SK-N-SH (cell line): ENCODE data around the gene MEF2A. TPM values are rescaled to one million over a fixed set of nuclear protein-coding genes. Genes with fewer than 3 reads are reported as not detected.

ENCODE experiments used
- CTCF ChIA-PET: fragments of 300-600, 350-600 bp; formaldehyde crosslinking; extraction: SDS; loops from one replicate; lab custom pipeline; 2021; lab: Yijun Ruan, JAX
- POLR2A ChIA-PET: fragments of 350-600 bp; sonication (Branson Sonifier 250); formaldehyde crosslinking; extraction: SDS; loops from one replicate; lab custom pipeline; 2020; ENCODE audit warnings: antibody characterized with exemption, inconsistent platforms; lab: Yijun Ruan, JAX
- DNase-seq: peaks from one replicate; pipeline ENCODE4 v3.0.0; 2012
- H2AFZ ChIP-seq: fragments of 200-600 bp; sonication (generic); 2 replicates; pipeline ENCODE4 v1.8.1; 2016; ENCODE audit warnings: antibody characterized with exemption, mild to moderate bottlenecking, low read depth
- H3F3A ChIP-seq: fragments of 200-600 bp; sonication (generic); replicated peaks from 2 replicates; pipeline ENCODE3; 2016; ENCODE audit warnings: antibody characterized with exemption, mild to moderate bottlenecking; ENCODE audit not compliant: insufficient read depth
- H3K27ac ChIP-seq, 2 experiments: fragments of 200-500 bp in 1 of 2; fragments of 200-600 bp in 1 of 2; sonication (Bioruptor generic) in 1 of 2; sonication (generic), shearing (Covaris generic) in 1 of 2; 2 replicates each; pipeline versions ENCODE4 v1.5.1 to v1.6.1; 2014 to 2016; ENCODE audit warnings: low read depth in 2 of 2, inconsistent platforms in 1 of 2, low read length in 1 of 2, mild to moderate bottlenecking in 1 of 2, mixed read lengths in 1 of 2
- H3K27me3 ChIP-seq: fragments of 200-600 bp; sonication (generic), shearing (Covaris generic); 2 replicates; pipeline ENCODE4 v1.6.1; 2016; ENCODE audit warnings: mixed run types; ENCODE audit not compliant: insufficient read depth
- H3K36me3 ChIP-seq, 2 experiments: fragments of 200-500 bp in 1 of 2; fragments of 200-600 bp in 1 of 2; sonication (Bioruptor generic) in 1 of 2; sonication (generic) in 1 of 2; replicated peaks in 1 of 2; 2 replicates each; pipeline versions ENCODE3 to v1.5.1; 2014 to 2016; ENCODE audit warnings: low read length in 1 of 2, mild to moderate bottlenecking in 1 of 2; ENCODE audit not compliant: insufficient read depth in 2 of 2, control insufficient read depth in 1 of 2
- H3K4me1 ChIP-seq, 2 experiments: fragments of 200-500 bp in 1 of 2; fragments of 200-600 bp in 1 of 2; sonication (Bioruptor generic) in 1 of 2; sonication (generic), shearing (Covaris generic) in 1 of 2; 2 replicates each; pipeline versions ENCODE4 v1.5.1 to v1.6.1; 2014 to 2016; ENCODE audit warnings: low read depth in 1 of 2, low read length in 1 of 2, mixed run types in 1 of 2; ENCODE audit not compliant: insufficient read depth in 2 of 2, control insufficient read depth in 1 of 2
- H3K4me2 ChIP-seq: fragments of 200-600 bp; sonication (generic), shearing (Covaris generic); 2 replicates; pipeline ENCODE4 v1.6.1; 2017; ENCODE audit warnings: mixed run types
- H3K4me3 ChIP-seq, 2 experiments: fragments of 200-500 bp in 1 of 2; fragments of 200-600 bp in 1 of 2; sonication (Bioruptor generic) in 1 of 2; sonication (generic), shearing (Covaris generic) in 1 of 2; 2 replicates each; pipeline versions ENCODE4 v1.5.1 to v1.8.1; 2014 to 2016; ENCODE audit warnings: low read depth in 2 of 2, inconsistent platforms in 1 of 2, low read length in 1 of 2, mild to moderate bottlenecking in 1 of 2, mixed read lengths in 1 of 2, moderate library complexity in 1 of 2
- H3K79me2 ChIP-seq: fragments of 200-600 bp; sonication (generic); 2 replicates; pipeline ENCODE4 v1.8.1; 2017; ENCODE audit warnings: mild to moderate bottlenecking; ENCODE audit not compliant: insufficient read depth
- H3K9ac ChIP-seq: fragments of 200-600 bp; sonication (generic); 2 replicates; pipeline ENCODE4 v1.6.1; 2017; ENCODE audit warnings: mixed run types
- H3K9me2 ChIP-seq: fragments of 200-600 bp; sonication (generic); 2 replicates; pipeline ENCODE4 v1.6.1; 2017; ENCODE audit warnings: mixed run types
- H3K9me3 ChIP-seq: fragments of 200-600 bp; sonication (generic); 2 replicates; pipeline ENCODE4 v1.6.1; 2017; ENCODE audit warnings: mixed run types, mild to moderate bottlenecking, moderate library complexity
- H4K20me1 ChIP-seq: fragments of 200-600 bp; sonication (generic); 2 replicates; pipeline ENCODE4 v1.6.1; 2017; ENCODE audit warnings: mild to moderate bottlenecking, mixed run types; ENCODE audit not compliant: insufficient read depth
- ELF1 ChIP-seq: IDR thresholded peaks from 2 replicates; pipeline ENCODE4 v1.4.0; 2012
- EP300 ChIP-seq, 2 experiments: IDR thresholded peaks; 2 replicates each; pipeline versions ENCODE4 v1.4.0 to v1.6.1; 2012; ENCODE audit warnings: borderline replicate concordance in 1 of 2, low read depth in 1 of 2, low read length in 1 of 2
- EZH2phosphoT487 ChIP-seq: fragments of 200-600 bp; sonication (generic); IDR thresholded peaks from 2 replicates; pipeline ENCODE4 v1.6.1; 2017; ENCODE audit warnings: low read depth, mixed run types, mild to moderate bottlenecking, antibody characterized with exemption, moderate library complexity, borderline replicate concordance
- FOSL2 ChIP-seq: IDR thresholded peaks from 2 replicates; pipeline ENCODE4 v1.4.0; 2012; ENCODE audit warnings: low read depth, mild to moderate bottlenecking, moderate library complexity, borderline replicate concordance
- FOXM1 ChIP-seq: IDR thresholded peaks from 2 replicates; pipeline ENCODE4 v1.4.0; 2012; ENCODE audit warnings: low read depth, mild to moderate bottlenecking
- GABPA ChIP-seq: IDR thresholded peaks from 2 replicates; pipeline ENCODE4 v1.4.0; 2012; ENCODE audit warnings: low read depth, mild to moderate bottlenecking
- MEF2A ChIP-seq: IDR thresholded peaks from 2 replicates; pipeline ENCODE4 v1.4.0; 2012; ENCODE audit warnings: low read depth, borderline replicate concordance
- POLR2AphosphoS5 ChIP-seq: IDR thresholded peaks from 2 replicates; pipeline ENCODE4 v1.6.1; 2012; ENCODE audit warnings: low read depth, low read length
- RCOR1 ChIP-seq: fragments of 150-350 bp; IDR thresholded peaks from 2 replicates; pipeline ENCODE4 v1.6.1; 2017; ENCODE audit warnings: antibody characterized with exemption, low read length
- RFX5 ChIP-seq: IDR thresholded peaks from 2 replicates; pipeline ENCODE4 v1.6.1; 2012; ENCODE audit warnings: mild to moderate bottlenecking, improper control_type of control experiment, low read length
- RXRA ChIP-seq: IDR thresholded peaks from 2 replicates; pipeline ENCODE4 v1.4.0; 2012; ENCODE audit warnings: low read depth, mild to moderate bottlenecking, borderline replicate concordance
- SIN3A ChIP-seq: IDR thresholded peaks from 2 replicates; pipeline ENCODE4 v1.6.1; 2012; ENCODE audit warnings: low read depth, mild to moderate bottlenecking, low read length, moderate library complexity, borderline replicate concordance
- TAF1 ChIP-seq: IDR thresholded peaks from 2 replicates; pipeline ENCODE4 v1.6.1; 2012; ENCODE audit warnings: low read depth, mild to moderate bottlenecking, low read length, moderate library complexity, borderline replicate concordance
- TCF12 ChIP-seq: IDR thresholded peaks from 2 replicates; pipeline ENCODE4 v1.4.0; 2012
- WGBS: methylation state at CpG from one replicate; pipeline ENCODE4 v1.1.6; 2017; ENCODE audit warnings: low lambda C conversion rate; 5-methylcytosine and 5-hydroxymethylcytosine counted together
- polyA plus RNA-seq, 3 experiments: library from polyadenylated mRNA; depleted of rRNA; stranded (reverse); fragments of >200 nt; gene quantifications; 2 replicates each; pipeline ENCODE4 v1.2.3, GENCODE V29; 2012
- TF ChIP-seq, protein P1 (sequence below): IDR thresholded peaks from 2 replicates; pipeline ENCODE4 v1.6.1; 2012; ENCODE audit warnings: mild to moderate bottlenecking, low read depth, low read length, moderate library complexity
- TF ChIP-seq, protein P2 (sequence below): fragments of 150-350 bp; IDR thresholded peaks from 2 replicates; pipeline ENCODE4 v1.6.1; 2016; ENCODE audit warnings: mild to moderate bottlenecking, low read depth, low read length
- TF ChIP-seq, protein P3 (sequence below): IDR thresholded peaks from 2 replicates; pipeline ENCODE4 v1.4.0; 2012; ENCODE audit warnings: low read depth
- TF ChIP-seq, protein P4 (sequence below): IDR thresholded peaks from 2 replicates; pipeline ENCODE4 v1.4.0; 2012; ENCODE audit warnings: low read depth, borderline replicate concordance

MEF2A gene
- polyA plus RNA-seq, 1 of the 3 experiments (the other 2 are of a cell fraction) = 20.9 TPM

DNA sequence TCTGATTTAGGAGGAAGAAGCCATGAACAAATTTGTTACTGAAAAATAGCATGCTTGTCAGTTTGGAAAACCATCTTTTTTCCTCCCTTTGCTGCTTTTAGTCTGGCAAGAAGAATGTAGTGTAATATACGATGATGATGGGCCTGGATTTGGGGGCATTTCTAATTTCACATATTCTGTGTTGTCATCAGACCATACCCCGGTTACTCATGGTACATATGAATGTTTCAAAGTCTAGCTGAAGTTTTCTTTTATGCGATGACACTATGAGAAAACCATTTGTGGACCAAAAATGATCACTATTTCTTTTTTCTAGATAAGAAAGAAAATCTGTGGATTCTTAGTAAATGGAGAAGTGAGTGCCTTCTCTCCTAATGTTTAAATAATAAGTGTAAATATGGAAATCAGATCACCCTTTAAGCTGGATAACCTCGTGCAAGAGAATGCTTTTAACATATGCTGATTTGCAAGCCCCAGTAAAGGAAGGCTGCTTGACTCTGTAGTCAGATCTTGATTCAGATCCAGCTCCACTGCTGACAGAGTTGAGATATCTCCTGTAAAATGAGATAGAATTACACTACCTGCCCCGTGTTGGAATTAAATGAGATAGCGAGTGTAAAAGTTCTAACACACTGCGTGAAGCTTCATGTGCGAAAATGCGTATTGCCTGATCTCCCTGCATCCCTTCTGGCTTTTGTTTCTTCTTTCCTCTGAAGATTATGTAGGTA, 3.0 kb downstream of the MEF2A start:
- Histone ChIP-seq H3K27ac (no peak overlapping the region), H3K79me2 (peaks cover 75% of the 10 kb centered on the region), H2AFZ (no peak overlapping the region), H3K4me2 (peak overlapping the region; percentile 67; the same call in 1 of the 2 replicates), H4K20me1 (peaks cover 37% of the 10 kb centered on the region), H3K4me3 (no peak overlapping the region), H3K27me3 (no peaks in the 10 kb centered on the region), H3K9me3 (no peaks in the 10 kb centered on the region), H3F3A (peaks cover 12% of the 10 kb centered on the region), H3K4me1 (peaks cover 8 to 19% of the 10 kb centered on the region in 2 experiments; a peak in 3 of 4 replicates), H3K9me2 (no peaks in the 10 kb centered on the region), H3K36me3 (no peaks in the 10 kb centered on the region), H3K9ac (no peak overlapping the region)
- ChIA-PET CTCF (interaction anchor here (1.5 to 4.6 kb wide), 3 partner anchors 30 to 296 kb away, joined by 3 to 29 read pairs (median 4); no protein-coding TSS in a partner anchor), POLR2A (no interaction called here)
- WGBS = 81% methylated on average over 9 of the region's 9 CpGs
- DNase-seq = no peak
- TF ChIP-seq RCOR1 = no peak
- TF ChIP-seq TAF1 = no peak
- TF ChIP-seq RXRA = no peak
- TF ChIP-seq EZH2phosphoT487 = no peak
- no peak for TF ChIP-seq GABPA
- no peak for TF ChIP-seq SIN3A
- TF ChIP-seq RFX5 = no peak
- TF ChIP-seq MEF2A = no peak
- TF ChIP-seq, protein P1, sequence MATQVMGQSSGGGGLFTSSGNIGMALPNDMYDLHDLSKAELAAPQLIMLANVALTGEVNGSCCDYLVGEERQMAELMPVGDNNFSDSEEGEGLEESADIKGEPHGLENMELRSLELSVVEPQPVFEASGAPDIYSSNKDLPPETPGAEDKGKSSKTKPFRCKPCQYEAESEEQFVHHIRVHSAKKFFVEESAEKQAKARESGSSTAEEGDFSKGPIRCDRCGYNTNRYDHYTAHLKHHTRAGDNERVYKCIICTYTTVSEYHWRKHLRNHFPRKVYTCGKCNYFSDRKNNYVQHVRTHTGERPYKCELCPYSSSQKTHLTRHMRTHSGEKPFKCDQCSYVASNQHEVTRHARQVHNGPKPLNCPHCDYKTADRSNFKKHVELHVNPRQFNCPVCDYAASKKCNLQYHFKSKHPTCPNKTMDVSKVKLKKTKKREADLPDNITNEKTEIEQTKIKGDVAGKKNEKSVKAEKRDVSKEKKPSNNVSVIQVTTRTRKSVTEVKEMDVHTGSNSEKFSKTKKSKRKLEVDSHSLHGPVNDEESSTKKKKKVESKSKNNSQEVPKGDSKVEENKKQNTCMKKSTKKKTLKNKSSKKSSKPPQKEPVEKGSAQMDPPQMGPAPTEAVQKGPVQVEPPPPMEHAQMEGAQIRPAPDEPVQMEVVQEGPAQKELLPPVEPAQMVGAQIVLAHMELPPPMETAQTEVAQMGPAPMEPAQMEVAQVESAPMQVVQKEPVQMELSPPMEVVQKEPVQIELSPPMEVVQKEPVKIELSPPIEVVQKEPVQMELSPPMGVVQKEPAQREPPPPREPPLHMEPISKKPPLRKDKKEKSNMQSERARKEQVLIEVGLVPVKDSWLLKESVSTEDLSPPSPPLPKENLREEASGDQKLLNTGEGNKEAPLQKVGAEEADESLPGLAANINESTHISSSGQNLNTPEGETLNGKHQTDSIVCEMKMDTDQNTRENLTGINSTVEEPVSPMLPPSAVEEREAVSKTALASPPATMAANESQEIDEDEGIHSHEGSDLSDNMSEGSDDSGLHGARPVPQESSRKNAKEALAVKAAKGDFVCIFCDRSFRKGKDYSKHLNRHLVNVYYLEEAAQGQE = no peak
- no peak for TF ChIP-seq ELF1
- no peak for TF ChIP-seq EP300 (IDR thresholded peaks at IDR 0.05; ENCODE audit: borderline replicate concordance in 1 of 2, low read depth in 1 of 2, low read length in 1 of 2)
- TF ChIP-seq TCF12 = no peak; the same call in 1 of the 2 replicates
- TF ChIP-seq, protein P2, sequence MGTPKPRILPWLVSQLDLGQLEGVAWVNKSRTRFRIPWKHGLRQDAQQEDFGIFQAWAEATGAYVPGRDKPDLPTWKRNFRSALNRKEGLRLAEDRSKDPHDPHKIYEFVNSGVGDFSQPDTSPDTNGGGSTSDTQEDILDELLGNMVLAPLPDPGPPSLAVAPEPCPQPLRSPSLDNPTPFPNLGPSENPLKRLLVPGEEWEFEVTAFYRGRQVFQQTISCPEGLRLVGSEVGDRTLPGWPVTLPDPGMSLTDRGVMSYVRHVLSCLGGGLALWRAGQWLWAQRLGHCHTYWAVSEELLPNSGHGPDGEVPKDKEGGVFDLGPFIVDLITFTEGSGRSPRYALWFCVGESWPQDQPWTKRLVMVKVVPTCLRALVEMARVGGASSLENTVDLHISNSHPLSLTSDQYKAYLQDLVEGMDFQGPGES = no peak
- TF ChIP-seq, protein P3, sequence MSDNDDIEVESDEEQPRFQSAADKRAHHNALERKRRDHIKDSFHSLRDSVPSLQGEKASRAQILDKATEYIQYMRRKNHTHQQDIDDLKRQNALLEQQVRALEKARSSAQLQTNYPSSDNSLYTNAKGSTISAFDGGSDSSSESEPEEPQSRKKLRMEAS = no peak
- no peak for TF ChIP-seq FOXM1
- TF ChIP-seq, protein P4, sequence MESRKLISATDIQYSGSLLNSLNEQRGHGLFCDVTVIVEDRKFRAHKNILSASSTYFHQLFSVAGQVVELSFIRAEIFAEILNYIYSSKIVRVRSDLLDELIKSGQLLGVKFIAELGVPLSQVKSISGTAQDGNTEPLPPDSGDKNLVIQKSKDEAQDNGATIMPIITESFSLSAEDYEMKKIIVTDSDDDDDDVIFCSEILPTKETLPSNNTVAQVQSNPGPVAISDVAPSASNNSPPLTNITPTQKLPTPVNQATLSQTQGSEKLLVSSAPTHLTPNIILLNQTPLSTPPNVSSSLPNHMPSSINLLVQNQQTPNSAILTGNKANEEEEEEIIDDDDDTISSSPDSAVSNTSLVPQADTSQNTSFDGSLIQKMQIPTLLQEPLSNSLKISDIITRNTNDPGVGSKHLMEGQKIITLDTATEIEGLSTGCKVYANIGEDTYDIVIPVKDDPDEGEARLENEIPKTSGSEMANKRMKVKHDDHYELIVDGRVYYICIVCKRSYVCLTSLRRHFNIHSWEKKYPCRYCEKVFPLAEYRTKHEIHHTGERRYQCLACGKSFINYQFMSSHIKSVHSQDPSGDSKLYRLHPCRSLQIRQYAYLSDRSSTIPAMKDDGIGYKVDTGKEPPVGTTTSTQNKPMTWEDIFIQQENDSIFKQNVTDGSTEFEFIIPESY = no peak
- no peak for TF ChIP-seq FOSL2
- no peak for TF ChIP-seq POLR2AphosphoS5
